Thyroid gland (tissue), 4 donors: ENCODE data around the gene TAPBP.
"Not testable (repeated sequence)": the region's sequence is repeated elsewhere in the genome, so short reads cannot be mapped to it uniquely, and the experiment has no call there.

ENCODE experiments used
- POLR2A ChIP-seq, 2 donors: fragments of 450-650 bp; IDR thresholded peaks; one replicate each; pipeline ENCODE4 v1.6.1; 2017; ENCODE audit warnings: antibody characterized with exemption in 2 of 2, mild to moderate bottlenecking in 2 of 2, moderate library complexity in 1 of 2
- TF ChIP-seq, protein P1 (sequence below), 6 experiments: fragments of 200-600 bp in 3 of 6; fragments of 450-650 bp in 3 of 6; sonication (generic) in 3 of 6; IDR thresholded peaks; one replicate each; pipeline ENCODE4 v1.5.1; 2016 to 2019; ENCODE audit warnings: antibody characterized with exemption in 6 of 6, mild to moderate bottlenecking in 2 of 6, inconsistent platforms in 1 of 6, moderate library complexity in 1 of 6

DNA sequence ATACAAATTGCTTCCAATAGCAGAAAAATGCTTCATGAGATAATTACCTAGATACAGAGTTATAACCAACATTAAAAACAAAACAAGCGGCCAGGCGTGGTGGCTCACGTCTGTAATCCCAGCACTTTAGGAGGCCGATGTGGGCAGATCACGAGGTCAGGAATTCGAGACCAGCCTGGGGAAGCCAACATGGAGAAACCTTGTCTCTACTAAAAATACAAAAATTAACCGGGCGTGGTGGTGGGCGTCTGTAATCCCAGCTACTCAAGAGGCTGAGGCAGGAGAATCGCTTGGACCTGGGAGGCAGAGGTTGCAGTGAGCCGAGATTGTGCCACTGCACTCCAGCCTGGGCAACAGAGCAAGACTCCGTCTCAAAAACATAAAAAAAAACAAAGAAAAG lies 49.6 kb upstream of the TAPBP start:
- TF ChIP-seq POLR2A (IDR thresholded peaks at IDR 0.05) = not testable (repeated sequence)
- TF ChIP-seq, protein P1, sequence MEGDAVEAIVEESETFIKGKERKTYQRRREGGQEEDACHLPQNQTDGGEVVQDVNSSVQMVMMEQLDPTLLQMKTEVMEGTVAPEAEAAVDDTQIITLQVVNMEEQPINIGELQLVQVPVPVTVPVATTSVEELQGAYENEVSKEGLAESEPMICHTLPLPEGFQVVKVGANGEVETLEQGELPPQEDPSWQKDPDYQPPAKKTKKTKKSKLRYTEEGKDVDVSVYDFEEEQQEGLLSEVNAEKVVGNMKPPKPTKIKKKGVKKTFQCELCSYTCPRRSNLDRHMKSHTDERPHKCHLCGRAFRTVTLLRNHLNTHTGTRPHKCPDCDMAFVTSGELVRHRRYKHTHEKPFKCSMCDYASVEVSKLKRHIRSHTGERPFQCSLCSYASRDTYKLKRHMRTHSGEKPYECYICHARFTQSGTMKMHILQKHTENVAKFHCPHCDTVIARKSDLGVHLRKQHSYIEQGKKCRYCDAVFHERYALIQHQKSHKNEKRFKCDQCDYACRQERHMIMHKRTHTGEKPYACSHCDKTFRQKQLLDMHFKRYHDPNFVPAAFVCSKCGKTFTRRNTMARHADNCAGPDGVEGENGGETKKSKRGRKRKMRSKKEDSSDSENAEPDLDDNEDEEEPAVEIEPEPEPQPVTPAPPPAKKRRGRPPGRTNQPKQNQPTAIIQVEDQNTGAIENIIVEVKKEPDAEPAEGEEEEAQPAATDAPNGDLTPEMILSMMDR (IDR thresholded peaks at IDR 0.05) = not testable (repeated sequence)
